GM23338 (cell line): ENCODE data around the gene PBX3. TPM values are rescaled to one million over a fixed set of nuclear protein-coding genes. Genes with fewer than 3 reads are reported as not detected.

Experiments
- ATAC-seq: fragments of 200-7000 bp; cut with Tn5 transposase; 3 replicates; pipeline ENCODE4 v1.9.1; 2020
- DNase-seq: peaks from one replicate; pipeline ENCODE4 v3.0.0-alpha.2; 2015; ENCODE audit warnings: low spot score
- H2AFZ ChIP-seq: fragments of 200-600 bp; sonication (generic); 2 replicates; pipeline ENCODE4 v1.8.0; 2016; ENCODE audit warnings: antibody characterized with exemption, mild to moderate bottlenecking, moderate library complexity
- H3F3A ChIP-seq: fragments of 200-600 bp; sonication (generic); replicated peaks from 2 replicates; pipeline ENCODE4 v1.8.0; 2017; ENCODE audit warnings: antibody characterized with exemption, mixed run types, low read depth
- H3K27ac ChIP-seq: fragments of 200-600 bp; sonication (generic); 2 replicates; pipeline ENCODE4 v1.6.1; 2016; ENCODE audit warnings: low read depth
- H3K27me3 ChIP-seq: fragments of 200-600 bp; sonication (generic); 2 replicates; pipeline ENCODE4 v1.8.0; 2016; ENCODE audit warnings: mild to moderate bottlenecking, mixed run types, moderate library complexity; ENCODE audit not compliant: insufficient read depth
- H3K36me3 ChIP-seq: fragments of 200-600 bp; sonication (generic); 2 replicates; pipeline ENCODE4 v1.8.0; 2016; ENCODE audit warnings: mild to moderate bottlenecking; ENCODE audit not compliant: insufficient read depth
- H3K4me1 ChIP-seq: fragments of 200-600 bp; sonication (generic); 2 replicates; pipeline ENCODE4 v1.8.0; 2016; ENCODE audit warnings: mild to moderate bottlenecking, moderate library complexity; ENCODE audit not compliant: insufficient read depth
- H3K4me2 ChIP-seq: fragments of 200-600 bp; sonication (generic); 2 replicates; pipeline ENCODE4 v1.7.1; 2017; ENCODE audit warnings: mixed run types
- H3K4me3 ChIP-seq: fragments of 200-600 bp; sonication (generic); 2 replicates; pipeline ENCODE4 v1.6.1; 2016; ENCODE audit warnings: mixed run types
- H3K79me2 ChIP-seq: fragments of 200-600 bp; sonication (generic); replicated peaks from 2 replicates; pipeline ENCODE4 v1.8.0; 2017; ENCODE audit warnings: mild to moderate bottlenecking; ENCODE audit not compliant: insufficient read depth
- H3K9me2 ChIP-seq: fragments of 200-600 bp; sonication (generic); 2 replicates; pipeline ENCODE4 v1.8.0; 2017; ENCODE audit not compliant: insufficient read depth
- H4K20me1 ChIP-seq: fragments of 200-600 bp; sonication (generic); replicated peaks from 2 replicates; pipeline ENCODE4 v1.8.0; 2017; ENCODE audit warnings: mild to moderate bottlenecking; ENCODE audit not compliant: insufficient read depth
- H3K27ac Mint-ChIP-seq: 2 replicates; pipeline ENCODE4 v1.8.0; 2020; ENCODE audit warnings: inconsistent platforms, mild to moderate bottlenecking, moderate library complexity, mixed read lengths
- H3K27me3 Mint-ChIP-seq: 3 replicates; pipeline ENCODE4 v1.8.0; 2022; ENCODE audit warnings: low read depth, mild to moderate bottlenecking, moderate library complexity, mixed read lengths, inconsistent platforms; ENCODE audit not compliant: insufficient read depth, poor library complexity
- H3K36me3 Mint-ChIP-seq: 3 replicates; pipeline ENCODE4 v1.8.0; 2021; ENCODE audit warnings: low read depth, mild to moderate bottlenecking, inconsistent platforms, moderate library complexity, mixed read lengths
- H3K4me1 Mint-ChIP-seq: 3 replicates; pipeline ENCODE4 v1.8.0; 2020; ENCODE audit warnings: mild to moderate bottlenecking, inconsistent platforms, mixed read lengths
- H3K4me3 Mint-ChIP-seq: 3 replicates; pipeline ENCODE4 v1.8.0; 2021; ENCODE audit warnings: moderate library complexity, mild to moderate bottlenecking, inconsistent platforms, mixed read lengths
- H3K9me3 Mint-ChIP-seq: 3 replicates; pipeline ENCODE4 v1.8.0; 2020; ENCODE audit warnings: moderate library complexity, mild to moderate bottlenecking, inconsistent platforms, mixed read lengths
- CREB1 ChIP-seq: fragments of 250-450 bp; sonication (Bioruptor Pico); IDR thresholded peaks from 2 replicates; pipeline ENCODE4 v1.5.0; 2020; ENCODE audit warnings: low read depth, mild to moderate bottlenecking, moderate library complexity
- EZH2 ChIP-seq: fragments of 200-600 bp; sonication (generic); IDR thresholded peaks from one replicate; pipeline ENCODE4 v1.8.0; 2017; ENCODE audit warnings: antibody characterized with exemption, mild to moderate bottlenecking, low read depth; ENCODE audit not compliant: unreplicated experiment
- EZH2phosphoT487 ChIP-seq: fragments of 200-600 bp; sonication (generic); IDR thresholded peaks from one replicate; pipeline ENCODE4 v1.8.1; 2018; ENCODE audit warnings: antibody characterized with exemption; ENCODE audit not compliant: unreplicated experiment
- JUNB ChIP-seq: IDR thresholded peaks from one replicate; pipeline ENCODE4 v1.6.1; 2016; ENCODE audit warnings: antibody characterized with exemption; ENCODE audit not compliant: unreplicated experiment
- NANOG ChIP-seq: IDR thresholded peaks from 2 replicates; pipeline ENCODE4 v1.6.1; 2016; ENCODE audit warnings: antibody characterized with exemption, borderline replicate concordance
- POLR2AphosphoS5 ChIP-seq: IDR thresholded peaks from 2 replicates; pipeline ENCODE4 v1.6.1; 2016; ENCODE audit warnings: antibody characterized with exemption, low read depth
- STAT1 ChIP-seq: IDR thresholded peaks from one replicate; pipeline ENCODE4 v1.6.1; 2016; ENCODE audit warnings: antibody characterized with exemption; ENCODE audit not compliant: unreplicated experiment
- ZNF114 ChIP-seq: fragments of 250-450 bp; sonication (Bioruptor Pico); IDR thresholded peaks from 2 replicates; pipeline ENCODE4 v1.5.0; 2020; ENCODE audit warnings: mild to moderate bottlenecking, moderate library complexity
- ZNF331 ChIP-seq: fragments of 250-450 bp; sonication (Bioruptor Pico); IDR thresholded peaks from 2 replicates; pipeline ENCODE4 v1.5.0; 2020; ENCODE audit warnings: low read depth, mild to moderate bottlenecking, moderate library complexity
- polyA plus RNA-seq: library from polyadenylated mRNA; unstranded; fragments of >200 nt; fragmentation: Nextera tagmentation; extraction: Ambion mirVana; gene quantifications from 2 replicates; pipeline ENCODE4 v1.2.1, GENCODE V29; 2016
- total RNA-seq: library from RNA; depleted of rRNA; stranded (reverse); fragments of >200 nt; shearing (Covaris generic); gene quantifications from 2 replicates; pipeline ENCODE4 v1.2.3, GENCODE V29; 2014
- TF ChIP-seq, protein P1 (sequence below), 2 experiments: fragments of 200-600 bp in 1 of 2; sonication (generic) in 1 of 2; conservative IDR thresholded peaks; 2 replicates each; pipeline versions ENCODE4 v1.5.1 to v1.6.1; 2016 to 2017; ENCODE audit warnings: antibody characterized with exemption in 2 of 2, low read depth in 2 of 2, mild to moderate bottlenecking in 2 of 2, moderate library complexity in 1 of 2
- TF ChIP-seq, protein P2 (sequence below): IDR thresholded peaks from one replicate; pipeline ENCODE4 v1.6.1; 2018; ENCODE audit warnings: antibody characterized with exemption; ENCODE audit not compliant: unreplicated experiment
- TF ChIP-seq, protein P3 (sequence below): IDR thresholded peaks from 2 replicates; pipeline ENCODE4 v1.6.1; 2016; ENCODE audit warnings: antibody characterized with exemption

The PBX3 gene
- total and polyA plus RNA-seq, 2 experiments from 2014 or later, result 28.9 to 50.5 TPM

DNA sequence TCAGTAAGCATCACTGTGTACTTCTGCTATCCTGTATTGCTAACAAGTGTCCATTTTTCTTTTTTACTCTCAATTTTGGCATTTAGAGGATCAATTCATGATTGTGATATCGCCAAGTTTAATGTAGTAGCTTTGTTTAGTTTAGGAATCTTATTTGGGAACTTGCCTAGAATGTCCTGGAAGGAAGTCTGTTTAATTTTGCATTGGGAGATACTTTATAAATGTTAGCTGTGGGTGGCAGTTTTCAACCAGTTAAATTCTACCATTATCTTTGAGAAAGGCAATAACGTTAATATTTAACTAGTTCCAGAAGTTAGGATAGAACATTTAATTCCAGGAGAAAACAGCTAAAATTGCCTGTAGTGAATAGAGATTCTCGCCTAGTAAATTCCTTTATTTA is 78.6 kb downstream of the PBX3 start (continued):
- TF ChIP-seq, protein P1, sequence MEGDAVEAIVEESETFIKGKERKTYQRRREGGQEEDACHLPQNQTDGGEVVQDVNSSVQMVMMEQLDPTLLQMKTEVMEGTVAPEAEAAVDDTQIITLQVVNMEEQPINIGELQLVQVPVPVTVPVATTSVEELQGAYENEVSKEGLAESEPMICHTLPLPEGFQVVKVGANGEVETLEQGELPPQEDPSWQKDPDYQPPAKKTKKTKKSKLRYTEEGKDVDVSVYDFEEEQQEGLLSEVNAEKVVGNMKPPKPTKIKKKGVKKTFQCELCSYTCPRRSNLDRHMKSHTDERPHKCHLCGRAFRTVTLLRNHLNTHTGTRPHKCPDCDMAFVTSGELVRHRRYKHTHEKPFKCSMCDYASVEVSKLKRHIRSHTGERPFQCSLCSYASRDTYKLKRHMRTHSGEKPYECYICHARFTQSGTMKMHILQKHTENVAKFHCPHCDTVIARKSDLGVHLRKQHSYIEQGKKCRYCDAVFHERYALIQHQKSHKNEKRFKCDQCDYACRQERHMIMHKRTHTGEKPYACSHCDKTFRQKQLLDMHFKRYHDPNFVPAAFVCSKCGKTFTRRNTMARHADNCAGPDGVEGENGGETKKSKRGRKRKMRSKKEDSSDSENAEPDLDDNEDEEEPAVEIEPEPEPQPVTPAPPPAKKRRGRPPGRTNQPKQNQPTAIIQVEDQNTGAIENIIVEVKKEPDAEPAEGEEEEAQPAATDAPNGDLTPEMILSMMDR (conservative IDR thresholded peaks at IDR 0.05; ENCODE audit: low read depth in 2 of 2), result no peak
- TF ChIP-seq NANOG (no peak), EZH2phosphoT487 (no peak)

GRCh38 chr9:125826850-125827249 is 79.7 kb downstream of the PBX3 start:
- no peak overlapping the region for H2AFZ ChIP-seq
- H3K4me3 ChIP-seq, result no peak overlapping the region
- H3K36me3 ChIP-seq, result no peaks in the 10 kb centered on the region
- peaks cover 69% of the 10 kb centered on the region for H3K79me2 ChIP-seq
- no peaks in the 10 kb centered on the region for H3K27me3 ChIP-seq
- H4K20me1 ChIP-seq, result 0 out of 2 replicates have a peak, but pooled peaks cover 7% of the 10 kb centered on the region
- no peak overlapping the region for H3K4me2 ChIP-seq
- DNase-seq, result no peak
- Mint-ChIP-seq H3K4me1 (no peaks in the 10 kb centered on the region), H3K36me3 (no peaks in the 10 kb centered on the region), H3K9me3 (no peaks in the 10 kb centered on the region), H3K27me3 (peaks cover 2% of the 10 kb centered on the region), H3K4me3 (no peak overlapping the region), H3K27ac (no peak overlapping the region)
- H3K27ac ChIP-seq, result no peak overlapping the region
- H3K9me2 ChIP-seq, result no peaks in the 10 kb centered on the region
- H3F3A ChIP-seq, result no peaks in the 10 kb centered on the region
- H3K4me1 ChIP-seq, result no peaks in the 10 kb centered on the region
- ATAC-seq, result no peak
- TF ChIP-seq JUNB (no peak), ZNF331 (no peak), ZNF114 (CRISPR knock-in tag) (no peak), NANOG (no peak), STAT1 (no peak), POLR2AphosphoS5 (no peak), EZH2phosphoT487 (no peak), EZH2 (no peak), CREB1 (CRISPR knock-in tag) (no peak)
- TF ChIP-seq, protein P1 (conservative IDR thresholded peaks at IDR 0.05; ENCODE audit: low read depth in 2 of 2), result no peak
- TF ChIP-seq, protein P2, sequence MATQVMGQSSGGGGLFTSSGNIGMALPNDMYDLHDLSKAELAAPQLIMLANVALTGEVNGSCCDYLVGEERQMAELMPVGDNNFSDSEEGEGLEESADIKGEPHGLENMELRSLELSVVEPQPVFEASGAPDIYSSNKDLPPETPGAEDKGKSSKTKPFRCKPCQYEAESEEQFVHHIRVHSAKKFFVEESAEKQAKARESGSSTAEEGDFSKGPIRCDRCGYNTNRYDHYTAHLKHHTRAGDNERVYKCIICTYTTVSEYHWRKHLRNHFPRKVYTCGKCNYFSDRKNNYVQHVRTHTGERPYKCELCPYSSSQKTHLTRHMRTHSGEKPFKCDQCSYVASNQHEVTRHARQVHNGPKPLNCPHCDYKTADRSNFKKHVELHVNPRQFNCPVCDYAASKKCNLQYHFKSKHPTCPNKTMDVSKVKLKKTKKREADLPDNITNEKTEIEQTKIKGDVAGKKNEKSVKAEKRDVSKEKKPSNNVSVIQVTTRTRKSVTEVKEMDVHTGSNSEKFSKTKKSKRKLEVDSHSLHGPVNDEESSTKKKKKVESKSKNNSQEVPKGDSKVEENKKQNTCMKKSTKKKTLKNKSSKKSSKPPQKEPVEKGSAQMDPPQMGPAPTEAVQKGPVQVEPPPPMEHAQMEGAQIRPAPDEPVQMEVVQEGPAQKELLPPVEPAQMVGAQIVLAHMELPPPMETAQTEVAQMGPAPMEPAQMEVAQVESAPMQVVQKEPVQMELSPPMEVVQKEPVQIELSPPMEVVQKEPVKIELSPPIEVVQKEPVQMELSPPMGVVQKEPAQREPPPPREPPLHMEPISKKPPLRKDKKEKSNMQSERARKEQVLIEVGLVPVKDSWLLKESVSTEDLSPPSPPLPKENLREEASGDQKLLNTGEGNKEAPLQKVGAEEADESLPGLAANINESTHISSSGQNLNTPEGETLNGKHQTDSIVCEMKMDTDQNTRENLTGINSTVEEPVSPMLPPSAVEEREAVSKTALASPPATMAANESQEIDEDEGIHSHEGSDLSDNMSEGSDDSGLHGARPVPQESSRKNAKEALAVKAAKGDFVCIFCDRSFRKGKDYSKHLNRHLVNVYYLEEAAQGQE, result no peak
- TF ChIP-seq, protein P3, sequence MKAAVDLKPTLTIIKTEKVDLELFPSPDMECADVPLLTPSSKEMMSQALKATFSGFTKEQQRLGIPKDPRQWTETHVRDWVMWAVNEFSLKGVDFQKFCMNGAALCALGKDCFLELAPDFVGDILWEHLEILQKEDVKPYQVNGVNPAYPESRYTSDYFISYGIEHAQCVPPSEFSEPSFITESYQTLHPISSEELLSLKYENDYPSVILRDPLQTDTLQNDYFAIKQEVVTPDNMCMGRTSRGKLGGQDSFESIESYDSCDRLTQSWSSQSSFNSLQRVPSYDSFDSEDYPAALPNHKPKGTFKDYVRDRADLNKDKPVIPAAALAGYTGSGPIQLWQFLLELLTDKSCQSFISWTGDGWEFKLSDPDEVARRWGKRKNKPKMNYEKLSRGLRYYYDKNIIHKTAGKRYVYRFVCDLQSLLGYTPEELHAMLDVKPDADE, result no peak
